Pancreas (tissue), 10 donors: ENCODE measurements around the gene PKHD1. TPM values are rescaled to one million over a fixed set of nuclear protein-coding genes. Genes with fewer than 3 reads are reported as not detected.

Source experiments
- ATAC-seq, 4 donors: fragments of 200-7000 bp; cut with Tn5 transposase; one replicate each; pipeline versions ENCODE4 v1.8.0 to v1.9.1; 2020; ENCODE audit warnings: mild to moderate bottlenecking in 4 of 4, moderate library complexity in 4 of 4
- DNase-seq, 6 donors: peaks; one replicate each; pipeline ENCODE4 v3.0.0-alpha.2; 2020
- FAIRE-seq: peaks from 2 replicates; lab custom pipeline; 2012; peaks lifted over from hg19 to GRCh38; lab: Jason Lieb, UNC
- H3K27ac ChIP-seq, 4 donors: fragments of 200-600 bp; sonication (generic); 1 replicate in 3 of 4; 2 replicates in 1 of 4; pipeline versions ENCODE4 v1.5.0 to v1.8.0; 2020
- H3K27me3 ChIP-seq, 4 donors: fragments of 200-600 bp; one replicate each; pipeline ENCODE4 v1.8.0; 2021
- H3K36me3 ChIP-seq, 3 donors: fragments of 200-600 bp; sonication (generic) in 1 of 3; one replicate each; pipeline versions ENCODE4 v1.5.0 to v1.8.0; 2020 to 2021
- H3K4me1 ChIP-seq, 3 donors: fragments of 200-600 bp; one replicate each; pipeline ENCODE4 v1.8.0; 2021
- H3K4me3 ChIP-seq, 4 donors: fragments of 200-600 bp; sonication (generic) in 2 of 4; one replicate each; pipeline versions ENCODE4 v1.5.0 to v1.8.0; 2020 to 2021
- H3K9me3 ChIP-seq, 4 donors: fragments of 200-600 bp; one replicate each; pipeline ENCODE4 v1.8.0; 2021
- WGBS, 2 donors: extraction: QIAGEN DNeasy Blood & Tissue Kit; methylation state at CpG; one replicate each; pipeline ENCODE4 v1.1.7; 2013; 5-methylcytosine and 5-hydroxymethylcytosine counted together
- intact Hi-C, 3 donors: fragments of 100-400 bp; cut with DNase I; formaldehyde crosslinking; loops; one replicate each; pipeline versions ENCODE4 v1.11.1 to v1.14.2; 2022
- polyA plus RNA-seq, 2 donors: library from polyadenylated mRNA; stranded (reverse); fragments of 200-250 nt; gene quantifications; one replicate each; pipeline ENCODE4 v1.2.3, GENCODE V29; 2013
- total RNA-seq, 6 donors: library from RNA; stranded (reverse); fragmentation: NEBNext Ultra II Directional in 4 of 6; extraction: Animal tissue kit (Norgen Biotek cat#: 25700) in 4 of 6; gene quantifications; one replicate each; pipeline versions ENCODE4 v1.2.1 to v1.2.4, GENCODE V29; 2021 to 2023
- TF ChIP-seq, protein P1 (sequence below), 4 donors: fragments of 200-600 bp; sonication (generic) in 3 of 4; IDR thresholded peaks; one replicate each; pipeline versions ENCODE4 v1.5.0 to v1.8.0; 2021; ENCODE audit warnings: antibody characterized with exemption in 4 of 4
- donor health status: healthy with polysubstance abuse.
- donor health status: DM: no; HTN: no; CAD: no; lungs with moderate emphysema.
- donor health status: DM: no; HTN: no; CAD: no.
- donor health status: control.
- donor health status: control.
- donor health status: Bipolar disorder and iron deficiency.
- donor health status: DM: yes; HTN: yes; CAD: no.
- donor health status: DM: no; HTN: no; CAD: no.
- donor health status: DM: no; HTN: no; CAD: no.
- donor health status: DM: yes; HTN: yes; CAD: no.

The PKHD1 gene
- total and polyA plus RNA-seq, 8 donors: 6.4 to 33.0 (median 16.3) TPM

- Histone ChIP-seq H3K4me3 (no peak overlapping the region), H3K36me3 (peaks cover 0 to 13% (median 0%) of the 10 kb centered on the region in 3 donors), H3K4me1 (no peaks in the 10 kb centered on the region), H3K27ac (no peak overlapping the region), H3K9me3 (no peaks in the 10 kb centered on the region), H3K27me3 (no peaks in the 10 kb centered on the region)
- DNase-seq: no peak
- TF ChIP-seq, protein P1, sequence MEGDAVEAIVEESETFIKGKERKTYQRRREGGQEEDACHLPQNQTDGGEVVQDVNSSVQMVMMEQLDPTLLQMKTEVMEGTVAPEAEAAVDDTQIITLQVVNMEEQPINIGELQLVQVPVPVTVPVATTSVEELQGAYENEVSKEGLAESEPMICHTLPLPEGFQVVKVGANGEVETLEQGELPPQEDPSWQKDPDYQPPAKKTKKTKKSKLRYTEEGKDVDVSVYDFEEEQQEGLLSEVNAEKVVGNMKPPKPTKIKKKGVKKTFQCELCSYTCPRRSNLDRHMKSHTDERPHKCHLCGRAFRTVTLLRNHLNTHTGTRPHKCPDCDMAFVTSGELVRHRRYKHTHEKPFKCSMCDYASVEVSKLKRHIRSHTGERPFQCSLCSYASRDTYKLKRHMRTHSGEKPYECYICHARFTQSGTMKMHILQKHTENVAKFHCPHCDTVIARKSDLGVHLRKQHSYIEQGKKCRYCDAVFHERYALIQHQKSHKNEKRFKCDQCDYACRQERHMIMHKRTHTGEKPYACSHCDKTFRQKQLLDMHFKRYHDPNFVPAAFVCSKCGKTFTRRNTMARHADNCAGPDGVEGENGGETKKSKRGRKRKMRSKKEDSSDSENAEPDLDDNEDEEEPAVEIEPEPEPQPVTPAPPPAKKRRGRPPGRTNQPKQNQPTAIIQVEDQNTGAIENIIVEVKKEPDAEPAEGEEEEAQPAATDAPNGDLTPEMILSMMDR (IDR thresholded peaks at IDR 0.05): no peak
- intact Hi-C loops: no loop called here
- no peak for ATAC-seq
- FAIRE-seq: no peak
Observed at GRCh38 chr6:51824940-51825339, 262.5 kb downstream of the PKHD1 start.

DNA sequence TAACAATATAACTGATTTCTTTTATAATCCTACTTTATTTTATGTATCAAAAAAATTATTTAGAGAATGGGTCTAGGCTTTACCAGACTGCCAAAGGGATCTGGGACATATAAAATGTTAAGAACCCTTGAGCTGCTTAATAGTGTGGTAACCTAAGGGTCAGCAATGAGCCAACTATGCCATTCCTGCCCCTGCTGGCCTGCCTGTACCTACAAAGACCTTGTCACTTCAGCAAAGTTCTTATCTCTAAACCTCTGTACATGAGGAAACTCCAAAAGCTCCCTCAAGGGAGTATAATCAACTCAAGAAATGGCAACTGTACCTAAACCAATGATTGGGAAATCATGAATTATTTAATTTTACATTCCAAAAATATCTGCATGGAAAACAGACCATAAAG is 266.9 kb downstream of the PKHD1 start:
- TF ChIP-seq, protein P1 (IDR thresholded peaks at IDR 0.05): no peak
- ATAC-seq (no peak), FAIRE-seq (no peak), DNase-seq (no peak)
- no peaks in the 10 kb centered on the region for H3K9me3 ChIP-seq
- H3K27me3 ChIP-seq: no peaks in the 10 kb centered on the region
- intact Hi-C loops: no loop called here
- H3K27ac ChIP-seq: no peak overlapping the region
- no peak overlapping the region for H3K4me3 ChIP-seq
- no peaks in the 10 kb centered on the region for H3K4me1 ChIP-seq
- no peaks in the 10 kb centered on the region for H3K36me3 ChIP-seq

DNA sequence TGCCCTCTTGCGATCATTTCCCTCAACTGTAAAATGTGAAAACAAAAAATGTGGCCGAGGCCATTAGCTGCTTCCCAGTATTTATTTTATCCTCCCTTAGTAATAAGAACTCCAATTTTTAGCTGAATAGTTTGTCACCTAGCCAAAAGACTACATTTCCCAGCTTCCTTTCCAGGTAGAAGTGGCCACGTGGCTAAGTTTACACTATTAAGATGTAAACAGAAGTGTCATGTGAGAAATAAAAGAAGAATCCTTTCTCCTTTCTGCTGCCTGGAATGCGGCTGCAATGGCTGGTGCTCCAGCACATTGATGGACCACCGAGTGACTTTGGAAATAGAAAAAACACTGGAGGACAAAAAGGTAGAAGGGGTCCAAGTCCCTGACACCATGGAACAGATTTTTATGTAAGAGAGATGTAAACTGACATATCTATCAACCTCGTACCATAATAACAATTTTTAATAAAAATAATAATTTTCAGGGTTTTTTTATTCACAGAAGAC is 268.8 kb downstream of the PKHD1 start:
- H3K36me3 ChIP-seq: no peaks in the 10 kb centered on the region
- ATAC-seq: no peak
- TF ChIP-seq, protein P1 (IDR thresholded peaks at IDR 0.05): no peak
- intact Hi-C loops: no loop called here
- WGBS, 2 donors: 53 to 58% methylated on average over 6 of the region's 6 CpGs
- H3K9me3 ChIP-seq: no peaks in the 10 kb centered on the region
- no peaks in the 10 kb centered on the region for H3K4me1 ChIP-seq
- FAIRE-seq: no peak
- DNase-seq: no peak
- H3K27ac ChIP-seq: no peak overlapping the region
- no peaks in the 10 kb centered on the region for H3K27me3 ChIP-seq
- H3K4me3 ChIP-seq: no peak overlapping the region

DNA sequence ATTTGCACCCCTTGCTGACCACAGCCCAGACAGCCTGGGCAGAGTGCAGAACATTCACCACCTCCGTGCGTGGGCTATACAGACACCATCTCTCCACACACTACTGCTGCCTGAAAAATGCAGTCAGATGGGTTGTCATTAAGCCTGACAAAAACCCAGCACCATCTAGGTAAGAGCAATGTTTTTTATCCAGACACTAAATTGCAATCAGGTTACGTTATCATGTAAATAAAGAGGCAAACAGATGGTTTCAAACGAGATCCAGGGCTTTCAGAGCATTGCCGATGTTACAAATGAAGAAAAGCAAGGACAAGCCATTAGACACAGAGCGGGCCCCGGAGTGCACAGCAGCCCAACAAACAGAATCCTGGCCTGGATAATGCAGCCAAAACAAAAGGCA is 269.6 kb downstream of the PKHD1 start:
- no peaks in the 10 kb centered on the region for H3K27me3 ChIP-seq
- no peaks in the 10 kb centered on the region for H3K4me1 ChIP-seq
- no peak overlapping the region for H3K4me3 ChIP-seq
- WGBS, 2 donors: 71 to 73% methylated on average over 7 of the region's 7 CpGs
- intact Hi-C loops: no loop called here
- FAIRE-seq (no peak), ATAC-seq (no peak), DNase-seq (no peak)
- H3K27ac ChIP-seq: no peak overlapping the region
- H3K9me3 ChIP-seq: no peaks in the 10 kb centered on the region
- H3K36me3 ChIP-seq: no peaks in the 10 kb centered on the region
- TF ChIP-seq, protein P1 (IDR thresholded peaks at IDR 0.05): no peak

DNA sequence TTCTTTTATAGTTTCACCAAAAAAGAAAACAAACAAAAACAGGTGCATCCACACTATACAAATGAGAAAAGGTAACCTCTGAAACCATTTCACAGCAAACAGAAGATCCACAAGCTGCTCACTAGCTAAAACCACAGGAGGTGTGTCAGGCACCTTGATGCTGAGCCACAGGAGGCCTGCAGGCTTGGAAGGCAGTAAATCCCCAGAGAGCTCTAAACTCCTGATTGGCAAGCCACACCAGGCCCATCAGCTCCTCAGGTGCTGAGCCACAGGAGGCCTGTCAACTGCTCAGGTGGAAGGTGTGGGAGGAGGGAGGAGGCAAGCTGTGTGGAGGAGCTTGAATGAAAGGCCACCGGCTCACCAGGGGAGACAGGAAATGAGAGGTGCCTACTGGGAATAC is 273.0 kb downstream of the PKHD1 start:
- no peak overlapping the region for H3K4me3 ChIP-seq
- WGBS, 2 donors: 58 to 62% methylated on average over 1 of the region's 1 CpG
- DNase-seq (no peak), ATAC-seq (no peak), FAIRE-seq (no peak)
- H3K27ac ChIP-seq: no peak overlapping the region
- no peaks in the 10 kb centered on the region for H3K27me3 ChIP-seq
- no peaks in the 10 kb centered on the region for H3K4me1 ChIP-seq
- TF ChIP-seq, protein P1 (IDR thresholded peaks at IDR 0.05): no peak
- intact Hi-C loops: no loop called here
- no peaks in the 10 kb centered on the region for H3K9me3 ChIP-seq
- no peaks in the 10 kb centered on the region for H3K36me3 ChIP-seq
